IMR-90 (cell line): ENCODE measurements around the gene TFEB. TPM values are rescaled to one million over a fixed set of nuclear protein-coding genes. Genes with fewer than 3 reads are reported as not detected.

ENCODE experiments used
- polyA plus RNA-seq, 3 experiments: library from polyadenylated mRNA; depleted of rRNA; stranded (reverse); fragments of >200 nt; gene quantifications; 2 replicates each; pipeline ENCODE4 v1.2.3, GENCODE V29; 2012; ENCODE audit warnings: low replicate concordance in 1 of 3
- total RNA-seq: library from RNA; depleted of rRNA; stranded (reverse); fragments of >200 nt; gene quantifications from 2 replicates; pipeline ENCODE4 v1.2.3, GENCODE V29; 2012
- TF ChIP-seq, protein P1 (sequence below): conservative IDR thresholded peaks from 2 replicates; pipeline ENCODE4 v1.5.1; 2012; ENCODE audit warnings: mild to moderate bottlenecking, low read depth, low read length, improper control_type of control experiment

TFEB gene
- total and polyA plus RNA-seq, 2 of the 4 experiments (the other 2 are of a cell fraction): 4.5 to 4.9 TPM

DNA sequence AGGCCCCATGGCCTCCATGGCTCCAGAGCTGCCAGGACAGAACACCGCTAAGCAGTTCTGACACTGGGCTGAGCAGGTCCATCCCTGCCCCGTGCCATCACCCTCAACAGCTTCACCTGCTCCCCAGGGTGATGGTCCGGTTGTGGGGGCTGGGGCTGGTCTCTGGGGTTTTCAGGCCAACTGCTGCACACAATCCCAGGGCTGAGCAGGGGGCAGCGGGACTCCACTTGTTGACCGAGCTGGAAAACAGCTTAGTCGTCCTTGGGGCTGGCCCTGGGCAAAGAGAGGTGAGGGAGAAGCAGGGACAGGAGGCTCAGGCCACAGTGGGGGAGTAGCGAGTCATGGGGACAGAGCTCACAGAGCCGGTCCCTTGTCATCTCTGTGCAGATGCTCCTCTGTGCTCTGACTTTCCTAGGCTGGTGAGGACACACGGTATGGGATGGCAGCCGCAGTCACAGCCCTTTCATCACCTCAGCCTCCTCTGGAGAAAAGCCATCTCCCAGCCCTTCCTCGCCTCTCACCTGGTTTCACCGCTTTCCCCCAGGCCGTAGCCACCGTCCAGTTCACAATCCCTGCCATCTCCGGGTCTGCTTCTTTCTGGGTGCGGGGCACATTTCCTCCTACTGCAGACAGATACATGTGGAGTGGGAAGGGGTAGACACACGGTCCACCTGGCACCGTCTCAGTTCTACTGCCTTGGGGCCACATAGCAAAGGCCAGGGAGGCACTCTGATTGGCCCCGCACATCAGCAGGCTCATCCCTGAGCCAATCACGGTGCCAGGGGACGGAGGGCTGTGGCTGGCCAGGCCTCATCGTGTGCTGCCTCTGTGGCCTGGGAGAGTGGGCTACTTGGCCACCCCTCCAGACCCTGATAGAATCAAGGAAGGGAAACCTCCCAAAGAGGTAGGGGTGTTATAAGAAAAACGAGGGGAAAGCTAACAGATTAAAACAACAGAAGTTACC is 78.0 kb downstream of the TFEB start (continued):
- TF ChIP-seq, protein P1, sequence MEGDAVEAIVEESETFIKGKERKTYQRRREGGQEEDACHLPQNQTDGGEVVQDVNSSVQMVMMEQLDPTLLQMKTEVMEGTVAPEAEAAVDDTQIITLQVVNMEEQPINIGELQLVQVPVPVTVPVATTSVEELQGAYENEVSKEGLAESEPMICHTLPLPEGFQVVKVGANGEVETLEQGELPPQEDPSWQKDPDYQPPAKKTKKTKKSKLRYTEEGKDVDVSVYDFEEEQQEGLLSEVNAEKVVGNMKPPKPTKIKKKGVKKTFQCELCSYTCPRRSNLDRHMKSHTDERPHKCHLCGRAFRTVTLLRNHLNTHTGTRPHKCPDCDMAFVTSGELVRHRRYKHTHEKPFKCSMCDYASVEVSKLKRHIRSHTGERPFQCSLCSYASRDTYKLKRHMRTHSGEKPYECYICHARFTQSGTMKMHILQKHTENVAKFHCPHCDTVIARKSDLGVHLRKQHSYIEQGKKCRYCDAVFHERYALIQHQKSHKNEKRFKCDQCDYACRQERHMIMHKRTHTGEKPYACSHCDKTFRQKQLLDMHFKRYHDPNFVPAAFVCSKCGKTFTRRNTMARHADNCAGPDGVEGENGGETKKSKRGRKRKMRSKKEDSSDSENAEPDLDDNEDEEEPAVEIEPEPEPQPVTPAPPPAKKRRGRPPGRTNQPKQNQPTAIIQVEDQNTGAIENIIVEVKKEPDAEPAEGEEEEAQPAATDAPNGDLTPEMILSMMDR: no peak
